Measurements from ENCODE around the gene CHN1.

DNA sequence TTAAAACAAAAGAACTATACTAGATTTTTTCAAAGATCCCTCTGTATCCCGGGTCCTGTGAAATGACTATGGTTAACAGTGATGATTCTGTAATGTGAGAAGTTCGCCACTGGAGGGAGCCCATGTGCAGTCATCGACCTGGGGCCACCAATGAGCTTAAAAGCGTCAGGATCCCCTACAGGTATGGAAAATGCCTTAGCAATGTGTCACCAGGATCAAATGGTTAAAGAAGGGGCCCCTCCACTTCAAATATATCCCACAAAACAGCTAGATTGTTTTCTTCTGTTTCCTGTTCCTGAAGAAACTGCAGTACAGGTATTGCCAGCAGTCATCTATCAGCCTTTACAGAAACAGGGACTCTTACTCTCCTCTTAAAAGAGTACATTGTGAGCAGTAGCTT, 256.2 kb downstream of the CHN1 start:
- TF ChIP-seq, protein P1, sequence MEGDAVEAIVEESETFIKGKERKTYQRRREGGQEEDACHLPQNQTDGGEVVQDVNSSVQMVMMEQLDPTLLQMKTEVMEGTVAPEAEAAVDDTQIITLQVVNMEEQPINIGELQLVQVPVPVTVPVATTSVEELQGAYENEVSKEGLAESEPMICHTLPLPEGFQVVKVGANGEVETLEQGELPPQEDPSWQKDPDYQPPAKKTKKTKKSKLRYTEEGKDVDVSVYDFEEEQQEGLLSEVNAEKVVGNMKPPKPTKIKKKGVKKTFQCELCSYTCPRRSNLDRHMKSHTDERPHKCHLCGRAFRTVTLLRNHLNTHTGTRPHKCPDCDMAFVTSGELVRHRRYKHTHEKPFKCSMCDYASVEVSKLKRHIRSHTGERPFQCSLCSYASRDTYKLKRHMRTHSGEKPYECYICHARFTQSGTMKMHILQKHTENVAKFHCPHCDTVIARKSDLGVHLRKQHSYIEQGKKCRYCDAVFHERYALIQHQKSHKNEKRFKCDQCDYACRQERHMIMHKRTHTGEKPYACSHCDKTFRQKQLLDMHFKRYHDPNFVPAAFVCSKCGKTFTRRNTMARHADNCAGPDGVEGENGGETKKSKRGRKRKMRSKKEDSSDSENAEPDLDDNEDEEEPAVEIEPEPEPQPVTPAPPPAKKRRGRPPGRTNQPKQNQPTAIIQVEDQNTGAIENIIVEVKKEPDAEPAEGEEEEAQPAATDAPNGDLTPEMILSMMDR (IDR thresholded peaks at IDR 0.05) = peak; percentile 49 to 63 (median 58)
- TF ChIP-seq POLR2A (IDR thresholded peaks at IDR 0.05) = no peak
